Measurements from ENCODE around the gene FLRT2.

GRCh38 chr14:85675957-85676356 is 146.0 kb downstream of the FLRT2 start:
- TF ChIP-seq POLR2AphosphoS5 (IDR thresholded peaks at IDR 0.05) (no peak), CTCF (IDR thresholded peaks at IDR 0.05) (no peak), EP300 (IDR thresholded peaks at IDR 0.05) (no peak), POLR2A (IDR thresholded peaks at IDR 0.05) (no peak)
